22Rv1 (cell line): ENCODE measurements around the gene DNER.

Source experiments
- CTCF ChIP-seq: fragments of 450-650 bp; IDR thresholded peaks from 2 replicates; pipeline ENCODE4 v1.5.1; 2017; ENCODE audit warnings: mild to moderate bottlenecking
- ZFX ChIP-seq: fragments of 450-650 bp; IDR thresholded peaks from 2 replicates; pipeline ENCODE4 v1.6.1; 2017; ENCODE audit warnings: antibody characterized with exemption, borderline replicate concordance

DNA sequence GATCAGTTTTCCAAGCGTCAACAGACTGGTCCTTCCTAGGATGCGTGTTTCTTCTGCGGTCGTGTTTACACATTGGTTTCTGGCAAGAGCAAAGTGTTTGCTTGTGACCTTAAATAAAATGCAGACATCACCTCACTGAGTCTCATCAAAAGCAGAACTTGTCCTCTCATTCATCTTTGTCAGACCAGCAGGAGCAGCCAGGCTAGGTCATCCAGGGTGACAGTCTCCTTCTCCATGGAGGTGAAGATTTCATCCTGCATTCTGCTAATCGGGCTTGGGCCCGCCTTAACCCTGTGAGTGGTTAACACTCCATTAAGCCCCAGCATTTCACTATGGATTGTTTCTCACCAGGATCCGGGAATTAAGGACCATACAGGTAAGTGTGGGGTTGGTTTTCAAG, 379.0 kb downstream of the DNER start:
- no peak for TF ChIP-seq CTCF
- no peak for TF ChIP-seq ZFX
